NCI-H526 (cell line): ENCODE data around the gene PTCHD1.

Experiments
- DNase-seq, 2 experiments: peaks; one replicate each; lab custom pipeline; 2025; lab: John Stamatoyannopoulos, UW

Gene PTCHD1

GRCh38 chrX:23334848-23335599 is at the start of gene PTCHD1:
Gene PTCHD1 (plus strand): TSS chrX:23334849. CDS start chrX:23334876, 27 bp downstream.
- DNase-seq, result peak in 1 of 2 experiments; percentile 69

- DNase-seq, result no peak
Observed at GRCh38 chrX:23286731-23287130, 47.9 kb upstream of the PTCHD1 start.

- DNase-seq, result peak; percentile 45 to 66
Observed at GRCh38 chrX:23287191-23287725, 47.4 kb upstream of the PTCHD1 start.

GRCh38 chrX:23292354-23292987 is 42.2 kb upstream of the PTCHD1 start:
- no peak for DNase-seq

GRCh38 chrX:23292988-23293651 is 41.5 kb upstream of the PTCHD1 start:
- DNase-seq, result no peak

GRCh38 chrX:23304881-23305280 is 29.8 kb upstream of the PTCHD1 start:
- no peak for DNase-seq

GRCh38 chrX:23311731-23312130 is 22.9 kb upstream of the PTCHD1 start:
- DNase-seq, result no peak

- no peak for DNase-seq
Observed at GRCh38 chrX:23312136-23312535, 22.5 kb upstream of the PTCHD1 start.

- DNase-seq, result peak; percentile 9 to 48
Observed at GRCh38 chrX:23317799-23318724, 16.6 kb upstream of the PTCHD1 start.

- no peak for DNase-seq
Observed at GRCh38 chrX:23327104-23327503, 7.5 kb upstream of the PTCHD1 start.

- DNase-seq, result no peak
Observed at GRCh38 chrX:23331701-23332100, 2.9 kb upstream of the PTCHD1 start.

GRCh38 chrX:23332101-23332887 is 2.4 kb upstream of the PTCHD1 start:
- peak in 1 of 2 experiments; percentile 23 for DNase-seq

- DNase-seq, result peak in 1 of 2 experiments; percentile 32
Observed at GRCh38 chrX:23332888-23333821, 1.5 kb upstream of the PTCHD1 start.

- peak in 1 of 2 experiments; percentile 52 for DNase-seq
Observed at GRCh38 chrX:23333842-23334520, 668 bp upstream of the PTCHD1 start.

- DNase-seq, result no peak
Observed at GRCh38 chrX:23334521-23334847, 165 bp upstream of the PTCHD1 start.

- DNase-seq, result no peak
Observed at GRCh38 chrX:23338334-23338733, 3.7 kb downstream of the PTCHD1 start.

- no peak for DNase-seq
Observed at GRCh38 chrX:23341452-23341851, 6.8 kb downstream of the PTCHD1 start.

GRCh38 chrX:23344238-23344903 is 9.7 kb downstream of the PTCHD1 start:
- no peak for DNase-seq

GRCh38 chrX:23344904-23345271 is 10.2 kb downstream of the PTCHD1 start:
- no peak for DNase-seq
